ENCODE data around the gene BEND3. TPM values are rescaled to one million over a fixed set of nuclear protein-coding genes. Genes with fewer than 3 reads are reported as not detected.

BEND3 gene
- total RNA-seq, 1 experiment from 2014 or later: 70.2 TPM

DNA sequence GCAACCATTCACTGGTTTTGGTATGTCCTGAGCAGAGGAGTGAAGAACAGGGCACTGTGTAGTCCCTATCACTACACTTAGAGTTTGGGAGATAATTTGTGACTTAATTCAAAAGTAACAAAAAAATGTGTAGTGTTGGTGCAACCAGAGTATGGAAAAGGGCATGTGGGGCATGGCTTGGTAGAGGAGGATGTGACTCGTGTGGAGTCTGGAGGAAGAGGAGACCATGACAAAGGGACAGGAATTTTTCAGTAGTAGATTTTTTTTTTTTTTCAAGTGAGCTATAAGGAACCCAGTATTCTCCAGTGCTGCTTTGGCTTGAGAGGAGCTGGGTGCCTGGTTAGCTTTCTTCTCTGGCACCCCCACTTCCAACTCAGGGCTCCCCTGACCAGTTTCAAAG is 82.2 kb downstream of the BEND3 start:
- no CpG with 5 or more reads among the region's 1 CpG for WGBS (ENCODE audit: extremely low coverage, insufficient read length, low lambda C conversion rate)
- H3K4me2 ChIP-seq (ENCODE audit: insufficient read depth, insufficient read length, low read length): no peak overlapping the region
- H3K36me3 Mint-ChIP-seq (ENCODE audit: insufficient read depth in 1 of 3, low read depth in 3 of 3): peaks cover 9 to 25% (median 13%) of the 10 kb centered on the region in 3 experiments
- peaks cover 12 to 16% of the 10 kb centered on the region in 2 experiments for H3K4me1 Mint-ChIP-seq
- H3K4ac ChIP-seq (ENCODE audit: low read depth, low read length): no peak overlapping the region
- H4K5ac ChIP-seq (ENCODE audit: insufficient read length, low read depth, low read length): no peak overlapping the region
- no peaks in the 10 kb centered on the region for H4K20me1 ChIP-seq (ENCODE audit: control insufficient read depth, insufficient read depth, insufficient read length)
- no peaks in the 10 kb centered on the region for H3K27me3 ChIP-seq (ENCODE audit: insufficient read depth, low read length)
- no peaks in the 10 kb centered on the region for H3K27me3 Mint-ChIP-seq (ENCODE audit: low read depth)
- no peaks in the 10 kb centered on the region for H3K79me2 ChIP-seq (ENCODE audit: insufficient read depth, low read length)
- no peak overlapping the region for H3K27ac ChIP-seq (ENCODE audit: insufficient read length, low read depth, low read length)
- H3K14ac ChIP-seq (ENCODE audit: insufficient read depth, low read length): no peak overlapping the region
- H3K79me1 ChIP-seq (ENCODE audit: insufficient read depth, low read depth, low read length, poor library complexity, severe bottlenecking): no peaks in the 10 kb centered on the region
- H3K9me3 Mint-ChIP-seq: no peaks in the 10 kb centered on the region; a peak in 1 of 5 replicates
- no peak overlapping the region for H2BK20ac ChIP-seq (ENCODE audit: low read depth, low read length, poor library complexity, severe bottlenecking)
- TF ChIP-seq CTCF (conservative IDR thresholded peaks at IDR 0.05): no peak
- no peak overlapping the region for H4K8ac ChIP-seq (replicated peaks; ENCODE audit: insufficient read length, low read depth, low read length)
- no peak overlapping the region for H3K23ac ChIP-seq (ENCODE audit: insufficient read length, low read depth, low read length)
- H4K91ac ChIP-seq (ENCODE audit: insufficient read length, low read depth, low read length): no peak overlapping the region
- H3T11ph ChIP-seq (ENCODE audit: low read length): no peak overlapping the region
- peaks cover 7% of the 10 kb centered on the region for H3K23me2 ChIP-seq (ENCODE audit: insufficient read length, low read depth, low read length, poor library complexity, severe bottlenecking)
- H2AK5ac ChIP-seq (ENCODE audit: insufficient read length, low read length): no peak overlapping the region
- H3K9me3 ChIP-seq (ENCODE audit: control insufficient read depth, low read depth, low read length): no peaks in the 10 kb centered on the region
- no peak overlapping the region; a peak in 1 of 7 replicates for H3K27ac Mint-ChIP-seq
- no peak overlapping the region for H2BK15ac ChIP-seq (ENCODE audit: low read depth, low read length)
- H2BK120ac ChIP-seq (ENCODE audit: low read depth, low read length, poor library complexity, severe bottlenecking): no peak overlapping the region
- H3K4me3 Mint-ChIP-seq: no peak overlapping the region
- no peak overlapping the region for H3K9ac ChIP-seq (ENCODE audit: extremely low read depth, insufficient read length, low read length)
- H3K18ac ChIP-seq (ENCODE audit: insufficient read length, low read depth, low read length): no peak overlapping the region
- H3K56ac ChIP-seq (ENCODE audit: insufficient read length, low read depth, low read length): no peak overlapping the region
- H2BK12ac ChIP-seq (ENCODE audit: insufficient read length, low read depth, low read length): no peak overlapping the region
- H2BK5ac ChIP-seq (ENCODE audit: insufficient read length, low read length): no peak overlapping the region
- H3K4me1 ChIP-seq (ENCODE audit: insufficient read depth, low read length): no peaks in the 10 kb centered on the region; the same call in 1 of the 2 replicates
- H2AFZ ChIP-seq (ENCODE audit: low read length): no peak overlapping the region
- DNase-seq: no peak

Measured in H9 (cell line).